Activated naive CD8-positive, alpha-beta T cell treated with anti-CD3 and anti-CD28 coated beads, Interleukin-2, amount 50 U/mL, for 24 hours (primary cell): Measurements from ENCODE around the gene SMG1.

Experiments
- ATAC-seq: fragments of 150-1000 bp; cut with Tn5 transposase; one replicate; pipeline ENCODE4 v1.10.0; 2021
- DNase-seq: peaks from one replicate; pipeline ENCODE4 v3.0.0; 2021
- H3K27ac Mint-ChIP-seq: one replicate; pipeline ENCODE4 v1.8.0; 2021; ENCODE audit warnings: mild to moderate bottlenecking, mixed read lengths
- H3K27me3 Mint-ChIP-seq: one replicate; pipeline ENCODE4 v1.8.0; 2021; ENCODE audit warnings: mixed read lengths
- H3K36me3 Mint-ChIP-seq: one replicate; pipeline ENCODE4 v1.8.0; 2021; ENCODE audit warnings: low read depth, mixed read lengths
- H3K4me1 Mint-ChIP-seq: one replicate; pipeline ENCODE4 v1.8.0; 2021; ENCODE audit warnings: mixed read lengths
- H3K4me3 Mint-ChIP-seq: one replicate; pipeline ENCODE4 v1.8.0; 2021; ENCODE audit warnings: mild to moderate bottlenecking, moderate library complexity, mixed read lengths
- H3K9me3 Mint-ChIP-seq: one replicate; pipeline ENCODE4 v1.8.0; 2021; ENCODE audit warnings: mixed read lengths

Gene SMG1

DNA sequence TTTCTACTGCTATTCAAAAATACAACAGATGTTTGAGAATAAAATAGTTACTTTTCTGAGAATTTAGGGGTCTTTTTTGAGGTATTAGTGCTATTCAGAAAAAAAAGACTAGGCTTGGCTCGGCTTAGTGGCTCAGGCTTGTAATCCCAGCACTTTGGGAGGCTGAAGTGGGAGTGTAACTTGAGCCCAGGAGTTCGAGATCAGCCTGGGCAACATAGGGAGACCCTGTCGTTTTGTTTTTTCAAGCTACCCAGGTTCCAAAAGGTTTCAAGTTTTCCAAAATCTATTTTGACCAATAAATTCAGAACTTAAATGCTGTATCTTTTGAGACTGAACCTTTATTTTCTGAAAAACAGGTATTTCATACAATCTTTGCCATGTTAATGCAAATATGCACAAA is 121.7 kb downstream of the SMG1 start:
- Mint-ChIP-seq H3K4me1 (peaks cover 51% of the 10 kb centered on the region), H3K9me3 (no peaks in the 10 kb centered on the region), H3K36me3 (peaks cover 50% of the 10 kb centered on the region), H3K27ac (peak overlapping the region; percentile 90), H3K27me3 (peaks cover 2% of the 10 kb centered on the region), H3K4me3 (no peak overlapping the region)
- DNase-seq: no peak
- ATAC-seq: no peak

- Mint-ChIP-seq H3K36me3 (peaks cover 46% of the 10 kb centered on the region), H3K9me3 (no peaks in the 10 kb centered on the region), H3K27ac (peak overlapping the region; percentile 90), H3K27me3 (peaks cover 2% of the 10 kb centered on the region), H3K4me1 (peaks cover 57% of the 10 kb centered on the region), H3K4me3 (peak overlapping the region; percentile 64)
- DNase-seq (no peak), ATAC-seq (no peak)
Observed at GRCh38 chr16:18803569-18804462, 122.4 kb downstream of the SMG1 start.

DNA sequence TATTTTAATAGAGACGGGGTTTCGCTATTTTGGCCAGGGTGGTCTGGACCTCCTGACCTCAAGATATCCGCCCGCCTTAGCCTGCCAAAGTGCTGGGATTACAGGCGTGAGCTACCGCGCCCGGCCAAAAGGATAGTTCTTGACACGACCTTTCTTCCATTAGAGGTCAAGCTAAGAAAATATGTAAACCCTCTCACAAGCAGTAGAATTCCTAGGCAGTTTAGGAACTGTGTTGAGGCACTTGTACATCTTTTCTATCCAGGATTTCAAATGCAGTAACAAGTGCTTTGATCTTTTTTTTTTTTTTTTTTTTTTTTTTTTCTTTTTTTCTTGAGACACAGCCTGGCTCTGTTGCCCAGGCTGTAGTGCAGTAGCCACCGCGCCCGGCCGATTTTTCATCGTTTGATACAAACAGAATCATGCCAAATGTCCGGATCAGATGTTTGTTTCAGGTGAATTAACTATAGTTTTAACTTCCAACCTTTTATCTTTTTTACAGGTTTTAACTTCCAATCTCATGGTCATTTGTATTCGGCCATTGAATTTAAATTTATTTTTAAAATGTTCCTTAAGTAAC is 123.4 kb downstream of the SMG1 start:
- DNase-seq (no peak), ATAC-seq (no peak)
- peak overlapping the region; percentile 88 for H3K4me3 Mint-ChIP-seq
- H3K27me3 Mint-ChIP-seq: peaks cover 2% of the 10 kb centered on the region
- H3K27ac Mint-ChIP-seq: peak overlapping the region; percentile 90
- H3K9me3 Mint-ChIP-seq: no peaks in the 10 kb centered on the region
- H3K4me1 Mint-ChIP-seq: peaks cover 64% of the 10 kb centered on the region
- peaks cover 40% of the 10 kb centered on the region for H3K36me3 Mint-ChIP-seq

- H3K27me3 Mint-ChIP-seq: peaks cover 2% of the 10 kb centered on the region
- no peaks in the 10 kb centered on the region for H3K9me3 Mint-ChIP-seq
- peak; percentile 98 for DNase-seq
- peak within 1 kb of the TSS; percentile 88 for H3K4me3 Mint-ChIP-seq
- H3K36me3 Mint-ChIP-seq: peaks cover 39% of the 10 kb centered on the region
- H3K4me1 Mint-ChIP-seq: peaks cover 68% of the 10 kb centered on the region
- ATAC-seq: peak; percentile 96
- peak within 1 kb of the TSS; percentile 96 for H3K27ac Mint-ChIP-seq
Observed at GRCh38 chr16:18801145-18801972, 124.8 kb downstream of the SMG1 start, which contains the start of gene ARL6IP1. TSS of gene ARL6IP1 (minus strand) at chr16:18801549. CDS start at chr16:18801466, 83 bp downstream.

DNA sequence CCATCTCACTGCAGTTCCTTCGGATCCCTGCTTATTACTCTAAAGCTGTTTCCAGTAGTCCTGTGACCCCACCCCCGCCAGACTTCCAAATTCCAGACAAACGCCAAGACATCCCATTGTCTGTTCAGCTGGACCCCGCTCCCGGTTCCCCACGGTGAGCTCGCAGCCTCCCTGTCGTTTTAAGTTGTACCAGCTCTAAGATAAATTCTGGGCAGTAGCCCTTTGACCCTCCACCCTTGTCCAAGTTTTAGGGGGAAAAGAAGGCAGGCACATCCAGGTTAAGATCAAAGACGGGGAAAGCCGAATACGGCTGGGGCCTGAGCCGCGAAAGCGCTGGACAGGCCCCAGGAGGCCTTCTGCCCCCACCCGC is 125.4 kb downstream of the SMG1 start:
- Mint-ChIP-seq H3K27ac (peak overlapping the region; percentile 96), H3K9me3 (no peaks in the 10 kb centered on the region), H3K4me1 (peaks cover 68% of the 10 kb centered on the region), H3K36me3 (peaks cover 42% of the 10 kb centered on the region), H3K27me3 (peaks cover 2% of the 10 kb centered on the region), H3K4me3 (peak overlapping the region; percentile 88)
- DNase-seq (no peak), ATAC-seq (no peak)

DNA sequence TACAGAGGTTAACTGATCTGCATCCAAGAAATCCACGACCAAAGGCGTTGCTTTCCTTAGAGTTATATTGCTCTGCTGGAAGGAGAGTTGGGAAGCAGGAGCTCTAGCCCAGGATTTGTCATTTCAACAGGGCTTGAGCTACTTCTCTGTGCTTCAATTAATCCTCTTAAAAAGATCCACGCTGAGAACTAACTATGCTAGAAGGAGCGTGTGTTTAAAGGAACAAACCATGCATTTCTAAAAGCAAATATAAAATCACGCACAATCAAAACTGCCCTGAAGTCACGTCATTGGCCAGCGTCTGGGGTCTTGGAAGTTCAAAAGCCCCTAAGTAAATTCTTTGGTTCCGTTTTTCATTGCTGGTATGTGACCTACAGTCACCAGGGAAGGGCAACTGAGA is 125.9 kb downstream of the SMG1 start:
- no peaks in the 10 kb centered on the region for H3K9me3 Mint-ChIP-seq
- peaks cover 64% of the 10 kb centered on the region for H3K4me1 Mint-ChIP-seq
- H3K27ac Mint-ChIP-seq: peak overlapping the region; percentile 96
- DNase-seq: no peak
- peaks cover 2% of the 10 kb centered on the region for H3K27me3 Mint-ChIP-seq
- ATAC-seq: no peak
- peak overlapping the region; percentile 88 for H3K4me3 Mint-ChIP-seq
- H3K36me3 Mint-ChIP-seq: peaks cover 43% of the 10 kb centered on the region

GRCh38 chr16:18799500-18799899 is 126.7 kb downstream of the SMG1 start:
- Mint-ChIP-seq H3K27me3 (peaks cover 2% of the 10 kb centered on the region), H3K4me1 (peaks cover 56% of the 10 kb centered on the region), H3K36me3 (peaks cover 46% of the 10 kb centered on the region), H3K27ac (peak overlapping the region; percentile 96), H3K4me3 (peak overlapping the region; percentile 88), H3K9me3 (no peaks in the 10 kb centered on the region)
- no peak for DNase-seq
- ATAC-seq: no peak

- ATAC-seq: no peak
- Mint-ChIP-seq H3K9me3 (no peaks in the 10 kb centered on the region), H3K36me3 (peaks cover 56% of the 10 kb centered on the region), H3K4me3 (no peak overlapping the region), H3K27ac (no peak overlapping the region), H3K4me1 (peaks cover 39% of the 10 kb centered on the region), H3K27me3 (peaks cover 2% of the 10 kb centered on the region)
- no peak for DNase-seq
Observed at GRCh38 chr16:18797746-18798145, 128.5 kb downstream of the SMG1 start.

GRCh38 chr16:18796377-18796776 is 129.8 kb downstream of the SMG1 start:
- H3K27me3 Mint-ChIP-seq: peaks cover under 1% of the 10 kb centered on the region
- DNase-seq: no peak

DNA sequence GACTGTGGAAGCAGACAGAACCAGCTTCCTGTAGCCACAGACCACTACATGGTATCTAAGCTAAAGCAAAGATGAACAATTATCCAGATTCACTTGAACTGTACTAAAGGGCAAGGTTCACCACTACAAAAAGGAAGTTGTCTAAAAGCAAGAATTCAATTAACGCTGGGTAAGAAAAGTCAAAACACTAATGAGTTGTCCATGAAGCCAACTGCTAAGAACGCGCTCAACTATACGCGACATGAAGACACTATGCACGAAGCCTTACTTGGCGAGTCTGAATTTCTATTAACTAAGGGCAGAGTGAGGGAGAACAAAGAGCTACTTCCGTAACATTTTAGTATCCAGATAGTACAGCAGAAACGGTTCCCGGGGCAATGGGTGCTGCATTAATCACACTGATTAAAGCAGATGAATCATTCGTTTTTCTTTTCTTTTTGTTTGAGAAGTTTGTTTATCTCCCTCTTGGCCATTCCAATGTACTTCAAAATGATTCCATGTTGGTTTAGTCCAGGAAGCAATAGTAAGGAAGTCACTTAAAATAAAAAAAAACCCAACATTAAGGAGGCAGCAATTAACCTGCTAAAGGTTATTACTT is 133.3 kb downstream of the SMG1 start:
- H3K9me3 Mint-ChIP-seq: no peaks in the 10 kb centered on the region
- peaks cover 77% of the 10 kb centered on the region for H3K36me3 Mint-ChIP-seq
- H3K4me1 Mint-ChIP-seq: peaks cover 23% of the 10 kb centered on the region
- H3K4me3 Mint-ChIP-seq: no peak overlapping the region
- ATAC-seq: no peak
- H3K27me3 Mint-ChIP-seq: no peaks in the 10 kb centered on the region
- H3K27ac Mint-ChIP-seq: no peak overlapping the region
- no peak for DNase-seq

More at GRCh38 chr16:18796377-18796776, 129.8 kb downstream of the SMG1 start:
- Mint-ChIP-seq H3K27ac (peak overlapping the region; percentile 29), H3K4me1 (peaks cover 30% of the 10 kb centered on the region), H3K9me3 (no peaks in the 10 kb centered on the region), H3K36me3 (peaks cover 65% of the 10 kb centered on the region), H3K4me3 (no peak overlapping the region)
- no peak for ATAC-seq

DNA sequence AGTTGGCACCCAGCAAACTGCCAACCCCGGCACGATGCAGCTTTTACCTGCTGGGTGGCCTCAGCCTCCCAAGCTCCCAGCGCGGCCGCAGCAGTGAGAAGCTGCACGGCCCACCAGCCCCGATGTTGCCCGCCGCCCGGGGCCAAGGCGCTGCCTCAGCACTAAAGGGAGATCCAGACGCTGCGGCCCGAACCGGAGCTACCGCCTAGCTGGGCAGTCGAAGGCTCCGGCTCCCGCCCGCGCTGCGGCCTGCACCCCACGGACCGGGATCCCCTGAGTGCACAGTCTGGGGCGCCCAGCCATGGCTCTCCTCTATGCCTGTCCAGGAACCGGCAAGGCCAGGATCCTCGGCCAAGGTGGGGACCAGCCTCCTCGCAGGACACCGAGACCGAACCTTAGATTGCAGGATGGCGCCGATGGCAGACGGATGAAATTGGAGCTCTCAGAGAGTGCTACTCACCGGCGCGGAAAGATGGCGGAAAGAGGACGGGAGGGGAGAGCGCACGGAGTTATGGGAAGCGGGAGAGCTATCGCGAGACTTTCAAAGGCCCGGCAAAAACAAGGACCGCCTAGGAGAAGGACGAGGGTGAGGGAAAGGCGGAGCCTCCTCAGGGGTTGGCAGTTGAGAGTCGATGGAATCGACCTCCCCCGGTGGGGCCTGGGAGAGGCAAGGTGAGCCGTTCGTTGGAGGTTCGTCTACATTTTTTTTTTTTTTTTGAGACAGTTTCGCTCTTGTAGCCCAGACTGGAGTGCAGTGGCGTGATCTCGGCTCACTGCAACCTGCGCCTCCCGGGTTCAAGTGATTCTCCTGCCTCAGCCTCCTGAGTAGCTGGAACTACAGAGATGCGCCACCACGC is 136.1 kb downstream of the SMG1 start, which contains the start of gene RPS15A:
TSS of gene RPS15A (minus strand) at position 485 of the 857 bp plus-strand sequence. CDS start 1,221 bp downstream, outside the sequence.
- peaks cover 46% of the 10 kb centered on the region for H3K4me1 Mint-ChIP-seq
- peaks cover 86% of the 10 kb centered on the region for H3K36me3 Mint-ChIP-seq
- peak; percentile 94 for ATAC-seq
- H3K9me3 Mint-ChIP-seq: no peaks in the 10 kb centered on the region
- H3K4me3 Mint-ChIP-seq: peak within 1 kb of the TSS; percentile 99
- peak; percentile 89 for DNase-seq
- peak within 1 kb of the TSS; percentile 99 for H3K27ac Mint-ChIP-seq
- no peaks in the 10 kb centered on the region for H3K27me3 Mint-ChIP-seq

DNA sequence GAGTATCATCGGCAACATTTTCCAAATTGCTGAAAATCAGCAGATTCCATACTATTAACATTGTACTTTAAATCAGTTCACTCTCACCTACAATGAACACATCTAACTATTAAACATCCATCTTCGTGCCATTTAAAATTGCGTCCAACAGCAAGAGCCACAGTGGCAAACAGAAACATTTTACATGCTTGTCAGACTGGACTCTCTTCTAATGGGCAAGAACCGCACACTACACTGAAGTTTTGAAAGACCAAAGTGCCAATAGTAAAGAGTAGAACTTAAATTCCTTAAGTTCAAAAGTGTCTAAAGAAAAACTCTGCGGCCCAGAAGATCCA is 136.7 kb downstream of the SMG1 start:
- Mint-ChIP-seq H3K9me3 (no peaks in the 10 kb centered on the region), H3K4me3 (peak overlapping the region; percentile 99), H3K27me3 (no peaks in the 10 kb centered on the region), H3K36me3 (peaks cover 90% of the 10 kb centered on the region), H3K4me1 (peaks cover 52% of the 10 kb centered on the region), H3K27ac (peak overlapping the region; percentile 99)
- ATAC-seq (no peak), DNase-seq (no peak)

- no peaks in the 10 kb centered on the region for H3K9me3 Mint-ChIP-seq
Observed at GRCh38 chr16:18788828-18789514, 137.2 kb downstream of the SMG1 start.

More at GRCh38 chr16:18788828-18789514, 137.2 kb downstream of the SMG1 start:
- DNase-seq (no peak), ATAC-seq (no peak)
- peaks cover 88% of the 10 kb centered on the region for H3K36me3 Mint-ChIP-seq
- peak overlapping the region; percentile 99 for H3K27ac Mint-ChIP-seq
- no peaks in the 10 kb centered on the region for H3K27me3 Mint-ChIP-seq
- H3K4me1 Mint-ChIP-seq: peaks cover 56% of the 10 kb centered on the region
- H3K4me3 Mint-ChIP-seq: peak overlapping the region; percentile 99
